ENCODE measurements around the gene LIMA1. TPM values are rescaled to one million over a fixed set of nuclear protein-coding genes. Genes with fewer than 3 reads are reported as not detected.
"Not testable (repeated sequence)": the region's sequence is repeated elsewhere in the genome, so short reads cannot be mapped to it uniquely, and the experiment has no call there.

The LIMA1 gene
- total RNA-seq: 49.3 and 58.7 TPM in 2 replicates

DNA sequence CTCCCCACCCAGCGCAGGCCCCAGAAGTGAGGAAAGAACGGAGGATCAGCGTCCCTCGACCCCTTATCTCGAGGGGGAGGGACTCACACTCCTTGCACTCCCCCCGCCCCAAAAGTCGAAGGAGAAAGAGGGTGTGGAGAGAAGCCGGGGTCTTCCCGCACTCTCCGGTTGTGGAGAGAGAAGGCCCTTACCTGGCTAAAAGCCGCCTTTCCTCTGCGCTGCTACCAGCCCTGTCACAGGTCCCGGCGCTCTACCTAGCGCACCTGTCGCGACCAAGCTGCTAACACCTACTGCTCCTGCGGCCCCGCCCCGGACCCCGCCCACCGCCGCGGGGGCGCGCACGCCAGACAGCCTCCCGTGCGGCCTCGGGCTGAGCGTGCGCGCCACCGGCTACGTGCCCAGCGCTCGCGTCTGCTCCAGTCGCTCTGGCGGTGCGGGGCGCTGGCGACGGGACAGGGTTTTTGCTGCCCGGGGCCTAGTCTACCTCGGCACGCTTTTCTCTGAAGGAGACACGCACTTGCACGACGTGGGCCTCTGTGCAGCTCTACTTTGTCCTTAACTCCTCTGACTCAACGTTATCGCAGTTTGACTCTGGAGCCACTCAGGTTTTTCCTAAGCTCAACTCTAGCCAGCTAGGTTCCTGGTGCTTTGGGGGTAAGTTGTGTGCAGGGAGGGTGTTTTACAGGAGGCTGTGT, at the start of gene LIMA1:
Gene LIMA1 (minus strand): TSS at position 292 of the 695 bp plus-strand sequence. CDS start 34,769 bp downstream, outside the sequence.
- peak; percentile 67 for DNase-seq (ENCODE audit: low read depth)

GRCh38 chr12:50331745-50332144, 48.4 kb upstream of the LIMA1 start:
- DNase-seq (ENCODE audit: low read depth): no peak

- DNase-seq (ENCODE audit: low read depth): not testable (repeated sequence)
Measured at GRCh38 chr12:50328664-50329063, 45.3 kb upstream of the LIMA1 start.

GRCh38 chr12:50326590-50327284, 43.4 kb upstream of the LIMA1 start:
- DNase-seq (ENCODE audit: low read depth): peak; percentile 75

DNA sequence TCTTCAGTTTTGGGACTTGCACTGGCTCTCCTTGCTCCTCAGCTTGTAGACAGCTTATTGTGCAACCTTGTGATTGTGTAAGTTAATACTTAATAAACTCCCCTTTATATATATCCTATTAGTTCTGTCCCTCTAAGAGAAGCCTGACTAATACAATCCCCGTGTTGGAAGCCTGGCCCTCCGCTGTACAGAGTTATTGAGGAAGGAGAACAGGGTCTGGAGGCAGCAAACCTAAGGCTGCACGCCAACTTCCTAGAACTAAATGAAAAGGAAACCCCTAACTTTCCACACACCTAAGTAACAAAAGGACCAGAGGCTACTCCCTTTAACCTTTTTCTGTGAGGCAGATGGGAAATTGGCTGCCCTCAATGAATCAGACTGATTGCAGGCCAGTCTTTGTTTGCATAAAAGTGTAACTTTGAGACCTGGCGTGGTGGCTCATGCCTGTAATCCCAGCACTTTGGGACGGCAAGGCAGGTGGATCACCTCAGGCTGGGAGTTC, 42.6 kb upstream of the LIMA1 start:
- DNase-seq (ENCODE audit: low read depth): no peak

DNA sequence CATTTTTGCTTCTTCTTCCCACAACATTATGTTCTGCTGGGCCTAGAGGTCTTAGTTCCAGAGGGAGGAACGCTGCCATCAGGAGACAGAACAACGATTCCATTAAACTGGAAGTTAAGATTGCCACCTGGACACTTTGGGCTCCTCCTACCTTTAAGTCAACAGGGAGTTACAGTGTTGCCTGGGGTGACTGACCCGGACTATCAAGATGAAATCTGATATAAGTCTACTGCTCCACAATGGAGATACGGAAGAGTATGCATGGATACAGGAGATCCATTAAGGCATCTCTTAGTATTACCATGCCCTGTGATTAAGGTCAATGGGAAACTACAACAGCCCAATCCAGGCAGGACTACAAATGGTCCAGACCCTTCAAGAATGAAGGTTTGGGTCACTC, 41.5 kb upstream of the LIMA1 start:
- DNase-seq (ENCODE audit: low read depth): not testable (repeated sequence)

- not testable (repeated sequence) for DNase-seq (ENCODE audit: low read depth)
Measured at GRCh38 chr12:50324077-50324476, 40.8 kb upstream of the LIMA1 start.

- DNase-seq (ENCODE audit: low read depth): no peak
Measured at GRCh38 chr12:50322206-50322605, 38.9 kb upstream of the LIMA1 start.

GRCh38 chr12:50317203-50317602, 33.9 kb upstream of the LIMA1 start:
- peak; percentile 61 for DNase-seq (ENCODE audit: low read depth)

GRCh38 chr12:50315803-50316202, 32.5 kb upstream of the LIMA1 start:
- no peak for DNase-seq (ENCODE audit: low read depth)

GRCh38 chr12:50314636-50315312, 31.5 kb upstream of the LIMA1 start:
- DNase-seq (ENCODE audit: low read depth): peak; percentile 57

GRCh38 chr12:50313971-50314370, 30.7 kb upstream of the LIMA1 start:
- DNase-seq (ENCODE audit: low read depth): not testable (repeated sequence)

GRCh38 chr12:50313256-50313931, 30.1 kb upstream of the LIMA1 start:
- DNase-seq (ENCODE audit: low read depth): no peak

DNA sequence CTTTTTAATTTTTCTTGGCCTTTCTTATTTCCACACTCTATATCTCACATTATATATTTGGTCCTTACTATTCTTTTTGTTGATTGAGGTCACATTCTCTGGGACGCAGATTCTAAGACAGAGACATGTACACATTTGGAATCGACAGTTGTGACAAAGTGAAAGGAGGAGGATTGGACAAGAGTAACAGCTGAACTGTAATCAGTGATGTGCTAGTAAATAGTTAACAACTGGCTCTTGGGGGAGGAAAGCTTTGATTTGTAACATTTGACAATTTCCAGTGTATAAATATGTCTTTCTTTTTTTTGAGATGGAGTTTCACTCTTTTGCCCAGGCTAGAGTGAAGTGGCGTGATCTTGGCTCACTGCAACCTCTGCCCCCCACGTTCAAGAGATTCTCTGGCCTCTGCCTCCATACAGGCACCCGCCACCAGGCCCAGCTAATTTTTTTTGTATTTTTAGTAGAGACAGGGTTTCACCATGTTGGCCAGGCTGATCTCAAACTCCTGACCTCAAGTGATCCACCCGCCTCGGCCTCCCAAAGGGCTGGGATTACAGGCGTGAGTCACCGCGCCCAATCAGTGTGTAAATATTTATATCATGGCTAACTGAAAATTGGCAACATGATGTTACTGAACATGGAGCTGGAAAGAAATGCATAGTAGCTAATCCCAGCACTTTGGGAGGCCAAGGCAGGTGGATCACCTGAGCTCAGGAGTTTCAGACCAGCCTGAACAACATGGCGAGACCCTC, 28.7 kb upstream of the LIMA1 start:
- DNase-seq (ENCODE audit: low read depth): not testable (repeated sequence)

DNA sequence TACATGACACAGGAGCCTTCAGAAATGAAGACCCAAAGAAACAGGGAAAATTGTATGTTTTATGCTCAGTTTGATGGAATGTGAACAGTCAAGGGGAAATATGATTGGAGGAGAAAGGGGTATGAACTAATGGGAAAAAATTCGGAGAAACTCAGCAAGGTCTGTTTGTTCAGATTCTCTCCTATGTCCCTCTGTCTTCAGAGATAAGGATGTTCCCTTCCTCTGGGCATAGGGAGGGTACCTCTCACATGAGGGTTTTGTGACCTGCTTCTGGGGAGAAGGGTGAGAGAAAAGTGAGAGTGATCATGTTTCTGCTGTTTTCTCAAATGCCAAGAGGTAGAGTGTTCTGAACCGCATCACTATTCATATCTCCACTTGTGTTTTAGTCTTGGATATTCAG, 26.6 kb upstream of the LIMA1 start:
- DNase-seq (ENCODE audit: low read depth): no peak

DNA sequence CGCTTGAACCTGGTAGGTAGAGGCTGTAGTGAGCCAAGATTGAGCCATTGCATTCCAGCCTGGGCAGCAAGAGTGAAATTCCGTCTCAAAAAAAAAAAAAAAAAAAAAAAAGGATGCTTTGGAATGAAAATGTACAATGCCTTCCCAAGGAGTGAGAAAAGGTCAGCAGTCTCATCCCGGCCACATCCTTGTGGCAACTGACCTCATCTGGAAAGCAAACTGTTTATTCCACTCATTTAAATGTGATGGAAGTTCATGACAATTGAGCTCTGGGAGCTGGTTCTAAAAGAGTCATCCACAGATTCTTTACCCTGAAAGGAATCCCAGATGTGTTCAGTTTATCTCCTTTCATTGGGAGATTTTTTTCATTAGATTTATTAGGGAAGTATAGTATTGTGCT, 19.4 kb upstream of the LIMA1 start:
- DNase-seq (ENCODE audit: low read depth): no peak

- DNase-seq (ENCODE audit: low read depth): no peak
Measured at GRCh38 chr12:50297996-50298395, 14.7 kb upstream of the LIMA1 start.

DNA sequence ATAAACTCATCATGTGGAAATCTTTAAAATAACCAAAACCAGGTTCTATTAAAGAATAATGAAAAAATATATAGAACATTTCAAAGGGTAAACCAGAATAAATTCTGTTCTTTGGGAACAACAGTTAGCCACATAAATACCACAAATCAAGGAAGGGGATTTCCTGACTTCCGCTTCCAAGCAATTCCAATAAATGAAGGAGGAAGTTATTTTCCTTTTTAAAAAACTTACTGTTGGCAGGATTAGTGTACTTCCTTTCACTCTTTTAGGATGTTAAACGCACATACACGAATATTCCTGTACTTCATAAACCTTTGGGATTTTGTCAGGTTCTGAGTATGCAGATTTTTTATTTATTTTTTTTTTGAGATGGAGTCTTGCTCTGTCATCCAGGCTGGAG, 13.7 kb upstream of the LIMA1 start:
- peak; percentile 34 for DNase-seq (ENCODE audit: low read depth)

- DNase-seq (ENCODE audit: low read depth): no peak
Measured at GRCh38 chr12:50296554-50296953, 13.2 kb upstream of the LIMA1 start.

GRCh38 chr12:50291377-50291776, 8.1 kb upstream of the LIMA1 start:
- DNase-seq (ENCODE audit: low read depth): no peak

DNA sequence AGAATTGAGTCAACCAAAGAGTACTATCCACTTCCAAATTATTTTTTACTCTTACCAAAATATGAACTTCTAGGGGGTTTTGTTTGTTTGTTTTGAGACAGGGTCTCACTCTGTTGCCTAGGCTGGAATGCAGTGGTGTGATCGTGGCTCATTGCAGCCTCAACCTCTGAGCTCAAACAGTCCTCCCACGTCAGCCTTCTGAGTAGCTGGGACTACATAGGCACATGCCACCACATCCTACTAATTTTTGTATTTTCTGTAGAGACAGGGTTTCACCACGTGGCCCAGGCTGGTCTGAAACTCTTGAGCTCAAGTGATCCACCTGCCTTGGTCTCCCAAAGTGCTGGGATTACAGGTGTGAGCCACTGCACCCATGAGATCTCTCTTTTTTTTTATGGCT, 7.4 kb upstream of the LIMA1 start:
- not testable (repeated sequence) for DNase-seq (ENCODE audit: low read depth)
